ENCODE results near the gene TNP1.

DNA sequence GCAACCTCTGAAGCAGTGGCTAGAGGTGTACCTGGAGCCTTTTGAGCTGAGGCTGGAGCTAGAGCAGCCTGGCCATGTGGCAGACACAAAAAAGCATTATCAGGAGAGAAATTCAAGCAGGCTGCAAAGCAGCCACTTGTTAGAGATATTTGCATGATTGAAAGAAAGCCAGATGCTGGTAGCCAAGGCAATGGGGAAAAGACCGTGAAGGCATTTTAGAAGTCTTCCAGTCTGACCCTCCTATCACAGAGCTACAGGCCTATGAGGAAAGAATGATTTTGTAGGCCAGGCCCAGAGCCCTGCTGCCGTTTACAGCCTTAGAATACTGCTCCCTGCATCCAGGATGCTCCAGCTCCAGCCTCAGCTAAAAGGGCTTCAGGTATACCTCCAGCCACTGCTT is 41.4 kb upstream of the TNP1 start:
- TF ChIP-seq, protein P1, sequence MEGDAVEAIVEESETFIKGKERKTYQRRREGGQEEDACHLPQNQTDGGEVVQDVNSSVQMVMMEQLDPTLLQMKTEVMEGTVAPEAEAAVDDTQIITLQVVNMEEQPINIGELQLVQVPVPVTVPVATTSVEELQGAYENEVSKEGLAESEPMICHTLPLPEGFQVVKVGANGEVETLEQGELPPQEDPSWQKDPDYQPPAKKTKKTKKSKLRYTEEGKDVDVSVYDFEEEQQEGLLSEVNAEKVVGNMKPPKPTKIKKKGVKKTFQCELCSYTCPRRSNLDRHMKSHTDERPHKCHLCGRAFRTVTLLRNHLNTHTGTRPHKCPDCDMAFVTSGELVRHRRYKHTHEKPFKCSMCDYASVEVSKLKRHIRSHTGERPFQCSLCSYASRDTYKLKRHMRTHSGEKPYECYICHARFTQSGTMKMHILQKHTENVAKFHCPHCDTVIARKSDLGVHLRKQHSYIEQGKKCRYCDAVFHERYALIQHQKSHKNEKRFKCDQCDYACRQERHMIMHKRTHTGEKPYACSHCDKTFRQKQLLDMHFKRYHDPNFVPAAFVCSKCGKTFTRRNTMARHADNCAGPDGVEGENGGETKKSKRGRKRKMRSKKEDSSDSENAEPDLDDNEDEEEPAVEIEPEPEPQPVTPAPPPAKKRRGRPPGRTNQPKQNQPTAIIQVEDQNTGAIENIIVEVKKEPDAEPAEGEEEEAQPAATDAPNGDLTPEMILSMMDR (IDR thresholded peaks at IDR 0.05): no peak
- TF ChIP-seq POLR2A (IDR thresholded peaks at IDR 0.05): no peak
